Stimulated activated CD8-positive, alpha-beta memory T cell treated with anti-CD3 and anti-CD28 coated beads, Interleukin-4, amount 100 ng/mL, for 24 hours (primary cell): ENCODE results near the gene GRB10.

Experiments used
- DNase-seq: peaks from one replicate; pipeline ENCODE4 v3.0.0-alpha.2; 2020; ENCODE audit warnings: low read depth

Gene GRB10

GRCh38 chr7:50632561-50633413 is 149.9 kb downstream of the GRB10 start:
- peak; percentile 20 for DNase-seq

DNA sequence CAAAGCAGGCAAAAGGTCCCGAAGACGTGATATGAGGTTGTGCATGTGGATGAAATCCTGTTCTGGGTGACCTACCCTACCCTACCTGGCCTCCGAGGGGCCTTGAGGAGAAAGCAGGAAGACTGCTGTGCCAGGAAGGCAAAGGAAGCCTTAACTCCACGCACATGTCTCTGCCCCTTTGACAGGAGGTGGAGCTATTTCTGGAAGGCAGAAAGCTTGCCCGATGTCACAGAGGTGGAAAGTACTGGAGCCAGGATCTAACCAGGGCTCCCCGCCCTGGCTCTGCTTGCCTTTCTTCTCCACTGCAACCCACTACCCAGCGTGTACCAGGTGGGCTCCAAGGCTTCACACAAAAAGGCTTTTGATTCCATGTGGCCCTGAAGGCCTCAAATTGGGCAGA is 151.1 kb downstream of the GRB10 start:
- no peak for DNase-seq

DNA sequence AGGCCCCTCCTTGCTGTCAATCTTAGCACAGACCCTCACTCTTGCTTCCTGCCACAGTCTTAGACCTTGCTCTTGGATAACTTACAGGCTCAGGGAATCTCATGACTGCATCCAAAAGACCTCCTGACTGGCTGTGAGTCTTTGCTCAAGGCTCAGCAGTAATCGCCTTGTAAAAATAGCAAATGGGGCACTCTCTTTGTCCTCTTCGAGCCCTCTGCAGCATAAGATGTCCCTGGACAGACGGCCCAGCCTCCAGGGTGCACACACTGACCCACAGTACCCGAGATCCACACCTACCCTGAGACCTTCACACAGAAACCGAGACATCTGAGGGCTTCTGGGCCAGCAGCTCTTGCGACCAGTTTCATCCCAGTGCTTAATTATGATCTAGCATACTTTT is 151.6 kb downstream of the GRB10 start:
- no peak for DNase-seq

- DNase-seq = no peak
These were observed 153.3 kb downstream of the GRB10 start for GRCh38 chr7:50629238-50629901.

DNA sequence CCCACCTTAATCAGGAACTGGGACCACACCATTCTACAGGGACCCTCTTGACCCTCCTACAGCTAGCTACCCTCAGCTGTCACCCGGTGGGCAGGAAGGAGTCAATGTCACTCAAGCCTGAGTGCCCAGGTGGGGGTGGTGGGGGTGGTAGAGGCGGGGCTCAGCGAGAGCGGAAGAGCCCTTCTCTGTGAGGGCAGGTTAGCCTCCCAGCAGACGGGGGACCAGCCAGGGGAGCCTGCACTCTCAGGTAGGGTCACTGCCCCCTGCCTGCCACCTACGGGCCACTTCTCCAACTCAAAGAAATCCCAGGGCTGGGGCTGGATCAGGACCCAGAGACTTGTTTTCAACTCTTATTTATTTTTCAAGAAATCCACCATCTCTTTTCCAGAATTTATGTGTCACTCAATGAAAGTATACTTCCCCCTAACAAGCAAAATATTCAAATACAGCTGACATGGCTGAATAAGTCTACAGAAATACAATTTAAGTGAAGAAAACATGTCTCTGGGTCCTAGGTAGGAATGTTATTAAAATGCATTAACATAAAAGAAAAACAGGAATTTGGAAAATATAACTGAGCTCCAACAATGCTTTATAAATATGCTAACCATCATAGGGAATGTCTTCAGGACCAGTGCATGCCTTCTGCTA is 154.1 kb downstream of the GRB10 start:
- DNase-seq = no peak

DNA sequence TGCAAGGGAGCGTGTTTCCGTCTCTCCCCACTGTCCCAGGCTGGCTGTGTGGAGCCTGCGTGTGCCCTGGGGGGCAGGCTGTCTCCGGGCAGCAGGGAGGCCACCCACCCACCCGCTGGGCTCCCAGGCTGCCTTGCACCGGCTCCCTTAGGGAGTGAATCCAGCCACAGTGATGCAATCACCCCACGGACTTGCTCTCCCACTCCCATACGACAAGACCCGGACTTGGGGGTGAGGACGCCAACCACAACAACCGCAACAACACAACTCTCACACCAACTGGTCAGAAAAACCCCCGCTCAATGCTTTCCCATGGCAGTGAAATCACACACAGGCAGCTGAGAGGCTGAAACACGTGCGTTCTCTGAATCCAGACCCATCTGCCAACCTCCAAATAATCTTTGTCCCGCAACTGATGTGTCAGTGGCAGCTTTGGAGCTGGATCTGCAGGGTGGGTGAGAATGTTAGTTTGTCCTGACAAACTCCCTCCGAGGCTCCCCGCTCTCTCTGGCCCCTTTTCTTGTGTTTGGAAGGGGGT is 154.8 kb downstream of the GRB10 start:
- DNase-seq = no peak

- no peak for DNase-seq
These were observed 156.4 kb downstream of the GRB10 start for GRCh38 chr7:50626286-50626685.

DNA sequence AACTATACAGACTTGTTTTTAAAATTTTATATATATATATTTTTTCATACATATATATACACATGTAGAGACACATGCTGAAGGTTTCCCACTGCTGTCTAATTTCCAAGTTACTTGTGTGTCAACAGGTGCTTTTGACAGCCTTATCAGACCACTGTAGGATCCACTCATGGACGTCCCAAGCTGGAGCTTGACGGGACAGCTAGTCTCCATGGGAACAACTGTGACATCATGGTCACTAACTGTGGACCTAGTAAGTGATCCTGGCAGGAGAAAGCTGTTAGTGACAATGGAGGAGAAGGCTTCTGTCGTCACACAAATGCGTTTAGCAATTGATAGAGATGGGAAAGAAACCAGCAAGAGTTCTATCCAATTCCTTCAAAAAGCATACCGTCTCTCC is 157.3 kb downstream of the GRB10 start:
- no peak for DNase-seq

- DNase-seq = no peak
These were observed 159.9 kb downstream of the GRB10 start for GRCh38 chr7:50622821-50623220.

- DNase-seq = no peak
These were observed 160.7 kb downstream of the GRB10 start for GRCh38 chr7:50621973-50622490.

GRCh38 chr7:50621206-50621605 is 161.5 kb downstream of the GRB10 start:
- no peak for DNase-seq

DNA sequence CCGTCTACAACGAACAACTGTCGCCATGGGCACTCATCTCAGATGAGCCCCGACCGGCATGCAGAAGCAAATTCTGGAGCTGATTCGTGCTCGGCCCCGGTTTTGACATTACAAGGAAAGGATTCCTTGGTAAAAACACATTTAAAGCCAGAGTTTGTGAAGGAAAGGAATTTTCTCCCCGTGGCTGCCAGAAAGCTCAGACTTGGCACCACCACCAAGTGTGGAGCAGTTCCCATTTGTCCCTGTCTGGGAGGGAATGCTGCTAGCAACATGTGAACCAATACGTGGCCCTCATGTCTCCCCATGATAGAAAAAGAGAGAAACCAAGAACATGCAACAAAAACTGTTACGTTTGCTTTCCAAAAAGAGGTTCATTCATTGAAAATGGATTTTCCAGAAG is 162.3 kb downstream of the GRB10 start:
- DNase-seq = no peak

- no peak for DNase-seq
These were observed 163.0 kb downstream of the GRB10 start for GRCh38 chr7:50619684-50620083.

GRCh38 chr7:50618281-50618680 is 164.4 kb downstream of the GRB10 start:
- DNase-seq = no peak

DNA sequence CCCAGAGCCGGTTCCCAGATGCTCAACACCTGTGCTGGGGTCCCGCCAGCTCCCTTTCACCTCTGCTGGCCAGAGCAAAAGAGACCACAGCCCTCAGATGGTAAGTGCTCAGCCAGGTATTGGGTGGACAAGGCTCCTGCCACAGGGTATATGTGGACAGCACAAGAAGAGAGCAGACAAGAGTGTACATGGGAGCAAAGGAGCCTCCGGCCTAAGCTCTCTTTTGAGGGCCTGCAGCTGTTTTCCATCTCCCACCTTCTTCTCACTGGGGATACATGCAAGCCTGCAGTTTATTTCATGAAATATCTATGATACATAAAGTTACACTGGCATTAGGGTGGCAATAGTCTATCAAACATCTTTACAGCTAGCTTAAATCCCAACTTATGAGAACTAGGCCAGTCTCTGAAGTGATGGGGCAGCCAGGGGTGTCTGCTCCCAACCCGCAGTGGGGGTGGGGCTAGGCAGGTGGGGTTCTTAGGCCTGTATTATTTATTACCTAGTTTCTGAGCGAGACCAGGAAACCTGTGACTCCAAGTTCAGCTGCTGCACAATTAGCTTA is 167.1 kb downstream of the GRB10 start:
- DNase-seq = no peak

- DNase-seq = no peak
These were observed 167.8 kb downstream of the GRB10 start for GRCh38 chr7:50614721-50615518.

DNA sequence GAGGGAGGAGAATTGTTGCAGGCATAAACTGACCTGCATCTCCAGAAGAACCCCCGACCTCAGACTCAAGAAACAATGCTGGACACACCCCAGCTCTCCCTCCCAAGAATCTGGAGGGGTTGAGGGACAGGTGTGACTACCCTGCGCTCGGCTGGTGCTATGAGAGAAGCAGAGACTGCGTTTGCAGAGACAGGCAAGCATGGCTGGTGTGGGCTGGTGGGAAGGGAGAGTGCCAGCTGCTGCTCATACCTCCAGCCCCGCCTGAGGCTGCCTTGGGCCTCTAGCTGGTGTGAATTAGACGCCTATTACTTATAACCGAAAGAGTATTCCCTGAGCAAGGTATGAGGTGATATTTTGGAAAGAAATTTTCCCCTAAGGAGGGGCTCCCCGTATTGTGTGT is 169.2 kb downstream of the GRB10 start:
- no peak for DNase-seq

- DNase-seq = no peak
These were observed 170.0 kb downstream of the GRB10 start for GRCh38 chr7:50612704-50613103.

DNA sequence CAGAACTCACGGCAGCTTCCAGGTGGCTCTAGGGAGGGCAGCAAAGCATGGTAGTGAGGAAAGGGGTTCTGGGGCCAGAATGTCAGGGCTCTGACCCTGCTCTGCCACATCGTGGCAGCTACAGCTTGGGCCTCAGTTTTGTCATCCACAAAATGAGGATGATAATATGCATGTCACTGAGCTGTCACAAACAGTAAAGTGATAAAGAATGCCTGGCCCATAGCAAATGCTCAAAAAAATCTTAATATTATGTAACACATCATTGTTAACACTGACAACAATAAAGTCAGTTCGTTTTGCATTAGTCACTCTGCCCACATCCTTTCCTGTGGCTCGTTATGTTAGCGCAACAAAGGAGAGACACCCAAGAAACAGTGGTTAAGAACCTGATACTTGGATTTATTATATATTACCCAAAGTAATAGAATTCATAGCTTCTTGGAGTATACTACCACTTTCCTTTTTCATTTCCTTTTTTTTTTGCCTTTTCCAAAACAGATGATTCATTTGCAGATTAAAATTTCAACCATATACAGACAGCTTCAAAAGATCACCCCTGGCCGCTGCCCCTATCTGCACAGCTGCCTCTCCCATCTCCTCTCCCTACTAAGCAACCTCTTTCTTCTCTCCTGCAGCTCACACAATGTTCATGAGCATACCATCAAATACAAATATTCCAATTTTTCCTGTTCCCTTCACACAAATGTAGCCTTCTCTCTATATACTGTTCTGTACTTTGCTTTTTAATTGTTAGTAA is 172.0 kb downstream of the GRB10 start:
- no peak for DNase-seq

DNA sequence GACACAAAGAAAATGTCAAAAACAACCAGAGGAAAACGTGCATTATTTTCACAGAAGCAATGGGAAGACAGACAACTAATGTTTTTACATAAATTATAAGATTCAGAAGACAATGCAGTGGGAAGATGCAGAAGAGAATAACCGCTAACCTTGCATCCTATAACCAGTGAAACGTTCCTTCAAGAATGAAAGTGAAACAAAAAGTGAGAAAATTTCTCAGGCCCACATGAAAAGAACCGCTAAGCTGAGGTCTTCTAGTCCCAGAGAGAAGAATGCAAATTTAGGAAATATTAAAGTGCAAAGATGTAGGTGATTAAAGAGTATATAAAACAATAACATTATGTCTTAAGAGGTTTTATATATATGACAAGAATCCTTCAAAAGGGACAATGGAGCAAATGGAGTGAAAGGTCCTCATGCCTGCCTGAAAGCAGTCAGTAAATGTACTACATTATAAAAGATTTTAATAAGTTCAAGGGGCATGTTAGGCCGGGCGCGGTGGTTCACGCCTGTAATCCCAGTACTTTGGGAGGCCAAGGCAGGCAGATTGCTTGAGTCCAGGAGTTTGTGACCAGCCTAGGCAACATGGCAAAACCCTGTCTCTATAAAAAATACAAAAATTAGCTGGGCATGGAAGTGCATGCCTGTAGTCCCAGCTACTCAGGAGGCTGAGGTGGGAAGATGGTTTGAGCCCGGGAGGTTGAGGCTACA is 174.3 kb downstream of the GRB10 start:
- DNase-seq = no peak
